Lower lobe of right lung (tissue), 2 donors: ENCODE data around the gene SBNO1. TPM values are rescaled to one million over a fixed set of nuclear protein-coding genes. Genes with fewer than 3 reads are reported as not detected.

Source experiments
- ATAC-seq, 2 donors: fragments of 200-7000 bp; cut with Tn5 transposase; one replicate each; pipeline ENCODE4 v1.9.1; 2020 to 2022; ENCODE audit warnings: mild to moderate bottlenecking in 2 of 2, moderate library complexity in 2 of 2
- DNase-seq: peaks from one replicate; pipeline ENCODE4 v3.0.0-alpha.2; 2020
- H3K27ac ChIP-seq: fragments of 200-600 bp; one replicate; pipeline ENCODE4 v1.8.0; 2022
- H3K27me3 ChIP-seq: fragments of 200-600 bp; one replicate; pipeline ENCODE4 v1.8.0; 2022; ENCODE audit warnings: low read depth
- H3K36me3 ChIP-seq: fragments of 200-600 bp; one replicate; pipeline ENCODE4 v1.8.0; 2022; ENCODE audit warnings: mild to moderate bottlenecking
- H3K4me1 ChIP-seq: fragments of 200-600 bp; one replicate; pipeline ENCODE4 v1.8.0; 2022
- H3K4me3 ChIP-seq: fragments of 200-600 bp; one replicate; pipeline ENCODE4 v1.8.0; 2022; ENCODE audit warnings: mild to moderate bottlenecking
- H3K9me3 ChIP-seq: fragments of 200-600 bp; one replicate; pipeline ENCODE4 v1.8.0; 2022
- intact Hi-C: fragments of 100-400 bp; cut with DNase I; formaldehyde crosslinking; loops from one replicate; pipeline ENCODE4 v1.11.0; 2022
- total RNA-seq: library from RNA; stranded (reverse); fragmentation: NEBNext Ultra II Directional; extraction: Animal tissue kit (Norgen Biotek cat#: 25700); gene quantifications from one replicate; pipeline ENCODE4 v1.2.1, GENCODE V29; 2021
- TF ChIP-seq, protein P1 (sequence below): fragments of 200-600 bp; IDR thresholded peaks from one replicate; pipeline ENCODE4 v1.8.0; 2022; ENCODE audit warnings: antibody characterized with exemption, mild to moderate bottlenecking
- donor health status: DM: no; HTN: yes; CAD: no; lungs with severe emphysema.

The SBNO1 gene
- total RNA-seq, 1 donor from 2014 or later = 28.2 TPM

DNA sequence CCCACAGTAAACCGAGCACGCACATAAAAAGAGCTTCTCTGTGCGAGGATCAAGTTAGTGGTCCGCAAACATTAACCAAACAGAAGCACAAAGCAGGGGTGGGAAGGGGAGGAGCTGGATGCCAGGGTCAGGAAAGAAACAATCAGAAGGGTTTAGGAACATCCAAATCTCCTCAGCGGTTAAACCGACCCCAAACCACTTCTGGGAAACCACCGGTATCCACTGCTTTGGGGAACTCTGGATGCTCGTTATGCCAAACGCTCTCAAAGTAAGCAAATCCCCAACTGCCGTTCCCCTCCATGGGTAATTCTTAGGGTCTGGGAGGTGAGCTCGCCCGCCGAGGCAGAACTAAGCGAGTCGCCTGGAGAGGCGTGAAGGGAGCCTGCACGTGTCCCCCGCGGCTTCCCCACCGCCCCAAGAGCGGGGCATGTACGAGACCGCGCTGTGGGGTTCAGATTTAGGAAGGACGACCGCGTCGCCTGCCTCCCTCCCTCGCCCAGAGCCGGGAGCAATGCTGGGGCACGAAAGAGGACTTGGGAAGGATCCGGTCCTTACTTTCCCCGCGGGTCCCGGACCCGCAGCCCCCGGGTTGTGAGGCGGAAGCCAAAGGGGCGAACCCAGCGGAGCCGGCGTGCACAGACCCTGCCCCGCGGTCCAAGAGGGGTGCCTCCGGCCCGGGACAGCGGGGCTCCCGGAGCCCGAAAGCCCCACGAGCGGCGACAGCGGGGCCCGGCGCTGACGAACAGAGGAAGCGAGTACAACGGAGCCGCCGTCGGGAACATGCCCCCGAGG, 711 bp downstream of the SBNO1 start:
- H3K27me3 ChIP-seq = no peaks in the 10 kb centered on the region
- H3K4me3 ChIP-seq = peak overlapping the region; percentile 91
- intact Hi-C loops = no loop called here
- TF ChIP-seq, protein P1, sequence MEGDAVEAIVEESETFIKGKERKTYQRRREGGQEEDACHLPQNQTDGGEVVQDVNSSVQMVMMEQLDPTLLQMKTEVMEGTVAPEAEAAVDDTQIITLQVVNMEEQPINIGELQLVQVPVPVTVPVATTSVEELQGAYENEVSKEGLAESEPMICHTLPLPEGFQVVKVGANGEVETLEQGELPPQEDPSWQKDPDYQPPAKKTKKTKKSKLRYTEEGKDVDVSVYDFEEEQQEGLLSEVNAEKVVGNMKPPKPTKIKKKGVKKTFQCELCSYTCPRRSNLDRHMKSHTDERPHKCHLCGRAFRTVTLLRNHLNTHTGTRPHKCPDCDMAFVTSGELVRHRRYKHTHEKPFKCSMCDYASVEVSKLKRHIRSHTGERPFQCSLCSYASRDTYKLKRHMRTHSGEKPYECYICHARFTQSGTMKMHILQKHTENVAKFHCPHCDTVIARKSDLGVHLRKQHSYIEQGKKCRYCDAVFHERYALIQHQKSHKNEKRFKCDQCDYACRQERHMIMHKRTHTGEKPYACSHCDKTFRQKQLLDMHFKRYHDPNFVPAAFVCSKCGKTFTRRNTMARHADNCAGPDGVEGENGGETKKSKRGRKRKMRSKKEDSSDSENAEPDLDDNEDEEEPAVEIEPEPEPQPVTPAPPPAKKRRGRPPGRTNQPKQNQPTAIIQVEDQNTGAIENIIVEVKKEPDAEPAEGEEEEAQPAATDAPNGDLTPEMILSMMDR = no peak
- DNase-seq (peak; percentile 65), ATAC-seq (peak; percentile 0 to 25)
- H3K9me3 ChIP-seq = no peaks in the 10 kb centered on the region
- H3K36me3 ChIP-seq = no peaks in the 10 kb centered on the region
- H3K4me1 ChIP-seq = peaks cover 26% of the 10 kb centered on the region
- H3K27ac ChIP-seq = peak overlapping the region; percentile 91

DNA sequence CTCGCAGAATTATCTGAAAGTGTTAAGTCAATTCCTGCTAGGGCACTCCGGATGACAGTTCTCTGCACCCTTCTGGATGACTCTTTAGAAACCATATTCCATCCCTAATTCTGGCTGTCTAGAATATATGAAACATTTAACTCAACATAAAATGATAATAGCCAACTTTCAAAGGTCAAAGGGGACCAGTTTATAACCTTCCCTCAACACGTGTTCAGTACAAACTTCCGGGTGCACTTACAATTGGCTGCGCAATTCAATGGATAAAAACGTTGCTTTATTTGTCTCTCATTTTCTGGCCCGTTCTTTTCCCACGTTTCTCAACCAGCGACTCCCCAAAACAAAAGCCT, 1.3 kb downstream of the SBNO1 start:
- H3K4me3 ChIP-seq = peak overlapping the region; percentile 91
- H3K36me3 ChIP-seq = no peaks in the 10 kb centered on the region
- intact Hi-C loops = no loop called here
- no peaks in the 10 kb centered on the region for H3K9me3 ChIP-seq
- TF ChIP-seq, protein P1 = no peak
- peaks cover 26% of the 10 kb centered on the region for H3K4me1 ChIP-seq
- no peaks in the 10 kb centered on the region for H3K27me3 ChIP-seq
- H3K27ac ChIP-seq = peak overlapping the region; percentile 91
- no peak for ATAC-seq
- no peak for DNase-seq

DNA sequence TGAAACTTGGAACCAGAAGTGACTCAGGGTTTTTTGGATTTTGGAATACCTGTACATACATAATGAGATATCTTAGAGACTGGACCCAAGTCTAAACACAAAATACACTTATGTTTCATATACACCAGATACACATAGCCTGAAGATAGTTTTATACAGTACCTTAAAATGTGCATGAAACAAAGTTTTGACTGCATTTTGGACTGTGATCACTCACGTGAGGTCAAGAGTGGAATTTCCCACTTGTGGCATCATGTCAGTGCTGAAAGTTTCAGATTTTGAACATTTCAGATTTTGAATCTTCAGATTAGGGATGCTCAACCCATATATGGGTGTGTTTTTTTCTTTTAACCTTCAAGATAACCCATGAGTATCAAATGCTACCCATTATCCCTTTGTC, 6.6 kb downstream of the SBNO1 start:
- no peak overlapping the region for H3K27ac ChIP-seq
- TF ChIP-seq, protein P1 = no peak
- no peak overlapping the region for H3K4me3 ChIP-seq
- H3K9me3 ChIP-seq = no peaks in the 10 kb centered on the region
- intact Hi-C loops = no loop called here
- H3K27me3 ChIP-seq = no peaks in the 10 kb centered on the region
- DNase-seq (no peak), ATAC-seq (no peak)
- H3K36me3 ChIP-seq = peaks cover 12% of the 10 kb centered on the region
- peaks cover 37% of the 10 kb centered on the region for H3K4me1 ChIP-seq

DNA sequence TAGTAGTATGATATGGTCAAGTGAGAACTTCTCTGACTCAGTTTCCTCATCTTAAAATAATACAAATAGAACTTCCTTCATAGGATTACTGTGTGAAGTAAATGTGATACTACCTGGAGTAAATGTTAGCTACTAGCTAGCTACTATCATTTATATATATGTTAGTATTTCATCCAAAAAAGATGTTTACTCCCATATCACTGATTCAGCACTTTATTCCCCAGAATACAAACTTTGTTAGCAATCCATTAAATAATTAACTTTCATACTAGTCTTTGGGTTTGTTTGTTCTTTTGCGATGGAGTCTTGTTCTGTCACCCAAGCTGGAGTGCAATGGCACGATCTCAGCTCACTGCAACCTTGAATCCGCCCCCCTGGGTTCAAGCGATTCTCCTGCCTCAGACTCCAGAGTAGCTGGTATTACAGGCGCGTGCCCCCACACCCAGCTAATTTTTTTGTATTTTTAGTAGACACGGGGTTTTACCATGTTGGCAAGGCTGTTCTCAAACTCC, 8.4 kb downstream of the SBNO1 start:
- no peak overlapping the region for H3K4me3 ChIP-seq
- H3K36me3 ChIP-seq = peaks cover 12% of the 10 kb centered on the region
- intact Hi-C loops = no loop called here
- no peaks in the 10 kb centered on the region for H3K9me3 ChIP-seq
- TF ChIP-seq, protein P1 = no peak
- no peak for DNase-seq
- H3K27ac ChIP-seq = no peak overlapping the region
- no peaks in the 10 kb centered on the region for H3K27me3 ChIP-seq
- no peak for ATAC-seq
- peaks cover 28% of the 10 kb centered on the region for H3K4me1 ChIP-seq

DNA sequence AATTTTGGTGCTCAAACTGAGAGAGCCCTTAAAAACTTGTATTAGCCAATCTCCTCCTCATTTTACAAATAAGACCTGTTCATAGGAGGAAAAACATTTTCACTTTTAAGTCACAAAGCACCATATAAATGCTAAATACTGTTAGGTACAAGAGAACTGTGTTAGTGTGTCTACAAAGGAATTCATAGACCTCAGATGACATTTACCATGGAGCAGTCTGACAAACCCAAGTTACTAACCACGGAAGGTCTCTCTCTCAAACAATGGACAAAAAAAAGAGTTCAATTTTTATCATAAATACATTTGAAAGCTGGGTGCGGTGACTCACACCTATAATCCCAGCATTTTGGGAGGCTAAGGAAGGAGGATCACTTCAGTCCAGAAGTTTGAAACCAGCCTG, 10.0 kb downstream of the SBNO1 start:
- TF ChIP-seq, protein P1 = no peak
- intact Hi-C loops = no loop called here
- DNase-seq = no peak

More for the DNA sequence above, 10.0 kb downstream of the SBNO1 start:
- no peak for ATAC-seq
- no peak overlapping the region for H3K4me3 ChIP-seq
- peaks cover 18% of the 10 kb centered on the region for H3K36me3 ChIP-seq
- H3K27me3 ChIP-seq = no peaks in the 10 kb centered on the region
- no peaks in the 10 kb centered on the region for H3K9me3 ChIP-seq
- H3K4me1 ChIP-seq = peaks cover 27% of the 10 kb centered on the region
- H3K27ac ChIP-seq = no peak overlapping the region
